GM12873 (cell line): ENCODE data around the gene WNT7A.
A peak's percentile ranks its signal among the peaks of the same experiment; 100 is the strongest.

Experiments used
- TF ChIP-seq, protein P1 (sequence below): IDR thresholded peaks from 2 replicates; pipeline ENCODE4 v1.5.1; 2012; ENCODE audit warnings: low read depth, mild to moderate bottlenecking, moderate library complexity, low read length, control low read depth; ENCODE audit not compliant: insufficient read depth; ENCODE audit errors: missing control alignments

WNT7A gene

DNA sequence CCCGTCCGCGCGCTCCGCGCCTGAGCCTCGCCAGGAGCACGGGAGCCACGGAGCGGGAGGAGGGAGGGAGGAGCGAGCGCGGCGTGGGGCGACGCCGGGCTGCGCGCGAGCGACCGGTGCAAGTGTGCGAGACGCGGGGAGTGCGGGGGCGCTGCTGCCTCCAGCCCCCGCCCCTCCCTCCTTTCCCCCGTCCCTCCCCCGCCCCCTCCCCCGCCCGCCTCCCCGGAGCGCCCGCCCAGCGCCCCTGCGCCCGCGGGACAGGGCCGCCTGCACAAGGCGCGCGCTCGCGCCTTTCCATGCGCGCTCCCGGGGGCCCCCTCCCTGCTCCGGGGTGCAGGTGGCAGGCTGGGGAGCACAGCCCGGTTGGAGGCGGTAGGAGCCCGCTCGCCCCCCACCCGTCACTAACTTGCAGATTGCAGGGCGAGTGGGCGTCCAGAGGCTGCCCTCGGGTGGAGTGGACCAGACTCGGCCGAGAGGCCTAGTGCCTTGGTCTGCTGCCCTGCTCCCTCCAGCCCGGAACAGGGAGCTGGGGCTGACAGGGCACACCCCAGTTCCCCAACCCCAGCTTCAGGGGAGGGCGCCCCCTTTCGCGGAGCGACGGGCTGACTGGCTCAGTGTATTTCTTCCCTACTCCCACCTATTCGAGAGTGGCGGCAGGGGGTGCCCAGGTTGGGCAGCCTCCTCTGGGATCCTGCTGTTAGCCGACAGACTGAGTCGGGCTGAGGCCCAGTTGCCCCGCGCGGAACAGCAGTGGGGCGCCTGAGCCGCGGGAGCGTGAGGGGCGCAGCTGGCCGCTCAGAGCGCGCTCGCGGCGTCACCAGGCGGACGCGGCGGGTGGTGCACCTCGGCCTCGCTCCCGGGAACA is at the start of gene WNT7A:
Gene WNT7A, minus strand, starts transcription at position 126 of the 865 bp plus-strand sequence. CDS start 255 bp downstream, outside the sequence.
- TF ChIP-seq, protein P1, sequence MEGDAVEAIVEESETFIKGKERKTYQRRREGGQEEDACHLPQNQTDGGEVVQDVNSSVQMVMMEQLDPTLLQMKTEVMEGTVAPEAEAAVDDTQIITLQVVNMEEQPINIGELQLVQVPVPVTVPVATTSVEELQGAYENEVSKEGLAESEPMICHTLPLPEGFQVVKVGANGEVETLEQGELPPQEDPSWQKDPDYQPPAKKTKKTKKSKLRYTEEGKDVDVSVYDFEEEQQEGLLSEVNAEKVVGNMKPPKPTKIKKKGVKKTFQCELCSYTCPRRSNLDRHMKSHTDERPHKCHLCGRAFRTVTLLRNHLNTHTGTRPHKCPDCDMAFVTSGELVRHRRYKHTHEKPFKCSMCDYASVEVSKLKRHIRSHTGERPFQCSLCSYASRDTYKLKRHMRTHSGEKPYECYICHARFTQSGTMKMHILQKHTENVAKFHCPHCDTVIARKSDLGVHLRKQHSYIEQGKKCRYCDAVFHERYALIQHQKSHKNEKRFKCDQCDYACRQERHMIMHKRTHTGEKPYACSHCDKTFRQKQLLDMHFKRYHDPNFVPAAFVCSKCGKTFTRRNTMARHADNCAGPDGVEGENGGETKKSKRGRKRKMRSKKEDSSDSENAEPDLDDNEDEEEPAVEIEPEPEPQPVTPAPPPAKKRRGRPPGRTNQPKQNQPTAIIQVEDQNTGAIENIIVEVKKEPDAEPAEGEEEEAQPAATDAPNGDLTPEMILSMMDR = peak; percentile 51

DNA sequence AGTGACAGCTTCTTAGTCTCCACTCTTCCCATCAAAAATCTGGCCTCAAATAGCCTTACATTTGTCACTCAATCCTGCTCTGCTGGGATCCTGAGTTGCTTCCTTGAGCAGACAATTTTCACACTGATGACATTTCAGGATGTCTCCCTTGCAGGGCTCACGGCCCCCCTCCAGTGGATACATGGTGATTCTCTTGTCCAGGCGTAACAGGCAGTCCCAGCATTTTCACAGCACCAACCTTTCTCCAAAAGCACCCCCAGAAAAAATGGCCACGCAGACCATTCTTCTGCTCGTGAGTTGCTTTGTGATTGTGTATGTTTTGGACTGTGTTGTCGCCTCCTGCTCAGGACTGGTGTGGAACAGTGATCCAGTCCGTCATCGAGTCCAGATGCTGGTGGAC is 47.4 kb upstream of the WNT7A start:
- TF ChIP-seq, protein P1 = peak; percentile 16

DNA sequence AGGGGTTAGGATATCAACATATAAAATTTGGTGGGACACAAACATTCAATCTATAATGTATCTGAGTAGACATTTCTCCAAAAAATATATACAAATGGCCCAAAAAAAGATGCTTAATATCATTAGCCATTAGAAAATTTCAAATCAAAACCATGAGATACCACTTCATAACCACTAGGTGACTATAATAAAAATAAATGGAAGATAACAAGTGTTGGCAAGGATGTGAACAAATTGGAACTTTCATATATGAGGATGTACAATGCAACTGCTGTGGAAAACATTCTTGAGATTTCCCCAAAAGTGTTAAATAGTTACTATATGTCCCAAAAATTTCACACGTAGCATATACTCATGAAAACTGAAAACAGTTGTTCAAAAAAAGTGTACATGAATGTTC is 36.5 kb upstream of the WNT7A start:
- TF ChIP-seq, protein P1 = no peak

DNA sequence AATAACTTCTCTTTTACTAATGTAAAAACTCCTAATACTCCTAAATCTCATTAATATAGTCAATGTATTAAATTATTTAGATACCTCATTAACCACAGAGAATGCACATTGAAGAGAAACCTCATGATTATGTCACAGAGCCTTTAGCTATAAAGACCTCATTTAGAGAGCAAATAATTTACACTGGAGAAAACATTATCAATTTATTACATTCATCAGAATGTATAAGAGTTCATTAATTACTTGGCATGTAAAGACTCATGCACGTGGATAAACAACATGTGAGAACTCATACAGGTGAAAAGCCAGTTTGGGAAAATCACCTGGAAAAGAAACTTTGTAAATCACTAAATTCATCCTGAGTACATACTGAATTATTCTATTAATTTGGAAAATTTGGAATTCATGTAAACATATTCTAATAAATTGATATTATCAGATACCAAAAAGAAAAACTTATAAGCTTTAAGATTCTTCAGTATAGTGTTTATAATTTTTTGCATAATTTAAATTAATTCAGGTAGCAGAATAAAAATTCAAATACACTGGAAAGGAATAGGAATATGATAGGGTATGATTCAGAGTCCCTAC is 22.9 kb upstream of the WNT7A start:
- TF ChIP-seq, protein P1 = no peak

DNA sequence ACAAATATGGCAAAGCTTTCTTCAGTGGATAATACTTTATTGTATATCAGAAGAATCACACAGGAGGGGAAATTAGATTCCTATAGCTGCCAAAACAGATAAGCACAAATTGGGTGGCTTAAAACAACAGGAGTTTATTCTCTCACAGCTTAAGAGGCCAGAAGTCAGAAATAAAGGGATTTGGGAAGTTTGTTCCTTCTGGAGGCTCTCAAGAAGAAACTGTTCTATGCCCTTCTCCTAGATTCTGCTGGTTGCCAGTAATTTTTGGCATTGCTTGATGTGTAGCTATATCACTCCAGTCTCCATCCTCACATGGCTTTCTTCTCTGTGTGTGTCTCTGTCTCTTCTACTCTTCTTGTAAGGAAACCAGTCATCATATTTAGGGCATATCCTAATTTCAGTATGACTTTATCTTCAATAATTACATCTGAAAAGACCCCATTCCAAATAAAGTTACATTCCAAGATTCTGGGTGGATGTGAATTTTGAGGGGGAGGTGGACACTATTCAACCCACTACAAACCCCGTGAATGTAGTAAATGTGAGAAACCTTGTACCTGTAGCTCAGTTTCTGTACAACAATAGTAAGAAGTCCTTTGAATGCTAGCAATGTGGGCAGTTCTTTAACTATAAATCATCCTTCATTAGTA is 22.2 kb upstream of the WNT7A start:
- TF ChIP-seq, protein P1 = no peak

DNA sequence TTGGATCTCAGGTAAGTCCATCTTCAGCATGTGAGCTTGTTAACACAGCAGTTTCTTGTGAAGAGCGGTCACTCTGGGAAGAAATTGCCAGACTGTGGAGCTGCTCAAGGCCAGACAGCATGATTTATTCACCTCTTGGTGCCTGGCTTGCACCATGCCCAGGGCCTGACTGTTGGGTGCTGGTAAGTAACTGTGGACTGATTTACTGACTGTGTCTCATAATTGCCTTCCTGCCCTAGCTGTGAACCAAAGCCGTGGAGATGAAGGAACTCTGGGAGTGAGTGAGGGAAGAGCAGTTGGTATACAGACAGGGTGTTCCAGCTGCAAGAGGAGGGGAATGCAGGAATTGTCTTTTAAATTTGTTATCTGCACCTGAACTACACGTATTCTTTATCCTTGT is 18.5 kb upstream of the WNT7A start:
- TF ChIP-seq, protein P1 = no peak

DNA sequence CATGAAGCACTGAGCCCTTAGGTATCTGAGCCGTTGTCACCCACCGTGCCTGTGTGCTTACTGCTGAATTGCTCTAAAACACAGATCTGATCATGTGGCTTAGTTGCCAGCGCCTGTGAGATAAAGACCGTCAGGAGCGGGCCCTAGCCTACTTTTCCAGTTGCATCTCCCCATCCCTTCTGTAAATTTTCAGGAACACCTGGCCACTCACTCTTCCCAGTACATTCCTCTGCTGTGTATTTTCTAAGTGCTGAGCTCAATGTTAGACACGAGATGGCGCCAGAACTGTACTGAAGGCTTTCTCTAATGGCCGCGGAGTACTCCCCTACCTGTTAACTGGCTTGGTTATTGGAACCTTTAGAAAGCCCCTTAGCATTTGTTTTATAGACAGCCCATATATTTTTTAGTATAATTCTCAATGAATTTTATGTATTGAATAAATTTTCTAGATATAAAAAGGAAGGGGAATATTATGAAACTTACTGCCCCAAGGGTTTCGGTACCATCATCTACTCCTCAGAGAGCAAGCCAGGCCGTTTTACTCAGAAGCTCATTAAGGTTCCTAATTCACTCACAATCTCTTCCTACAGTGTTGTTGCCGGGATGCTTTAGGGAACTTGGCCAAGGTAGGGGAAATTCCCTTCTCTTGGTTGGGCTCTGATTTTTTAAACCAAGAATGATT is 16.7 kb upstream of the WNT7A start:
- TF ChIP-seq, protein P1 = peak; percentile 65
